Measurements from ENCODE around the gene MUSTN1.

MUSTN1 gene

DNA sequence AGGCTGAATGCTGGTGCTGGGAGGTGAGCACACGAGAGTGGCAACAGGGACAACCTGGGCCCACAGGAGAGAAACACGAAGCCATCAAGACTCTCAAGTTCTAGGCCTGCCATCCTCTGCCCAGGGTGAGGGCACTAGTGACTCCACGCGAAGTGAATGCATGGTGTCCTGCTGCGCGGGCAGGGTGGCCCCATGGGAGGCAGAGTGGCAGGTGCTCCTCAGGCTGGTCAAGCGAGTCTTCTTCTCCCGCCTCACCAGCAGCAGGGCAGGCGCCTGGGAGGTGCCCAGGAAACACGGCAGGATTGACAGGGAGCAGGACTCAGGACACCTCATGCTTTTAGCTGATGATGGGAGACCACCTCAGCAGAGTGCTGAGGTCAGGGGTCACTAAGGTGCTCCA, 35.7 kb upstream of the MUSTN1 start:
- DNase-seq (ENCODE audit: low read depth): no peak
- H3K4me3 ChIP-seq (ENCODE audit: low read depth, low read length): no peak overlapping the region
- TF ChIP-seq, protein P1, sequence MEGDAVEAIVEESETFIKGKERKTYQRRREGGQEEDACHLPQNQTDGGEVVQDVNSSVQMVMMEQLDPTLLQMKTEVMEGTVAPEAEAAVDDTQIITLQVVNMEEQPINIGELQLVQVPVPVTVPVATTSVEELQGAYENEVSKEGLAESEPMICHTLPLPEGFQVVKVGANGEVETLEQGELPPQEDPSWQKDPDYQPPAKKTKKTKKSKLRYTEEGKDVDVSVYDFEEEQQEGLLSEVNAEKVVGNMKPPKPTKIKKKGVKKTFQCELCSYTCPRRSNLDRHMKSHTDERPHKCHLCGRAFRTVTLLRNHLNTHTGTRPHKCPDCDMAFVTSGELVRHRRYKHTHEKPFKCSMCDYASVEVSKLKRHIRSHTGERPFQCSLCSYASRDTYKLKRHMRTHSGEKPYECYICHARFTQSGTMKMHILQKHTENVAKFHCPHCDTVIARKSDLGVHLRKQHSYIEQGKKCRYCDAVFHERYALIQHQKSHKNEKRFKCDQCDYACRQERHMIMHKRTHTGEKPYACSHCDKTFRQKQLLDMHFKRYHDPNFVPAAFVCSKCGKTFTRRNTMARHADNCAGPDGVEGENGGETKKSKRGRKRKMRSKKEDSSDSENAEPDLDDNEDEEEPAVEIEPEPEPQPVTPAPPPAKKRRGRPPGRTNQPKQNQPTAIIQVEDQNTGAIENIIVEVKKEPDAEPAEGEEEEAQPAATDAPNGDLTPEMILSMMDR (IDR thresholded peaks at IDR 0.05; ENCODE audit: insufficient read depth, low read depth, low read length, missing control alignments): no peak

GRCh38 chr3:52866427-52866826, 31.6 kb upstream of the MUSTN1 start:
- no peak for DNase-seq (ENCODE audit: low read depth)
- H3K4me3 ChIP-seq (ENCODE audit: low read depth, low read length): no peak overlapping the region
- TF ChIP-seq, protein P1 (IDR thresholded peaks at IDR 0.05; ENCODE audit: insufficient read depth, low read depth, low read length, missing control alignments): no peak

GRCh38 chr3:52865994-52866393, 31.2 kb upstream of the MUSTN1 start:
- DNase-seq (ENCODE audit: low read depth): no peak
- H3K4me3 ChIP-seq (ENCODE audit: low read depth, low read length): no peak overlapping the region
- TF ChIP-seq, protein P1 (IDR thresholded peaks at IDR 0.05; ENCODE audit: insufficient read depth, low read depth, low read length, missing control alignments): no peak

- no peak for DNase-seq (ENCODE audit: low read depth)
- H3K4me3 ChIP-seq (ENCODE audit: low read depth, low read length): no peak overlapping the region
- TF ChIP-seq, protein P1 (IDR thresholded peaks at IDR 0.05; ENCODE audit: insufficient read depth, low read depth, low read length, missing control alignments): no peak
Measured at GRCh38 chr3:52860424-52860768, 25.6 kb upstream of the MUSTN1 start.

GRCh38 chr3:52859686-52860423, 25.0 kb upstream of the MUSTN1 start:
- TF ChIP-seq, protein P1 (IDR thresholded peaks at IDR 0.05; ENCODE audit: insufficient read depth, low read depth, low read length, missing control alignments): no peak
- no peak overlapping the region for H3K4me3 ChIP-seq (ENCODE audit: low read depth, low read length)
- DNase-seq (ENCODE audit: low read depth): no peak

- no peak overlapping the region for H3K4me3 ChIP-seq (ENCODE audit: low read depth, low read length)
- DNase-seq (ENCODE audit: low read depth): no peak
- TF ChIP-seq, protein P1 (IDR thresholded peaks at IDR 0.05; ENCODE audit: insufficient read depth, low read depth, low read length, missing control alignments): no peak
Measured at GRCh38 chr3:52857864-52858263, 23.0 kb upstream of the MUSTN1 start.

GRCh38 chr3:52857133-52857532, 22.3 kb upstream of the MUSTN1 start:
- no peak for DNase-seq (ENCODE audit: low read depth)
- TF ChIP-seq, protein P1 (IDR thresholded peaks at IDR 0.05; ENCODE audit: insufficient read depth, low read depth, low read length, missing control alignments): no peak
- no peak overlapping the region for H3K4me3 ChIP-seq (ENCODE audit: low read depth, low read length)

Data from GM12865 (cell line).